HG02840 (cell line): ENCODE results near the gene CSGALNACT2.
A peak's percentile ranks its signal among the peaks of the same experiment; 100 is the strongest.

Source experiments
- ATAC-seq: cut with Tn5 transposase; IDR thresholded peaks from one replicate; pipeline ENCODE4 v1.9.1; 2021; ENCODE audit warnings: mild to moderate bottlenecking, moderate library complexity, moderate number of reproducible peaks; ENCODE audit not compliant: unreplicated experiment, low FRiP score

Gene CSGALNACT2

GRCh38 chr10:43123361-43124093, 14.7 kb upstream of the CSGALNACT2 start:
- no peak for ATAC-seq

- ATAC-seq, result no peak
Observed at GRCh38 chr10:43124094-43124521, 14.1 kb upstream of the CSGALNACT2 start.

- no peak for ATAC-seq
Observed at GRCh38 chr10:43124574-43125273, 13.5 kb upstream of the CSGALNACT2 start.

GRCh38 chr10:43125274-43125845, 12.9 kb upstream of the CSGALNACT2 start:
- no peak for ATAC-seq

GRCh38 chr10:43125881-43126731, 12.1 kb upstream of the CSGALNACT2 start:
- ATAC-seq, result no peak

- no peak for ATAC-seq
Observed at GRCh38 chr10:43126759-43127424, 11.4 kb upstream of the CSGALNACT2 start.

GRCh38 chr10:43127442-43127841, 10.8 kb upstream of the CSGALNACT2 start:
- ATAC-seq, result no peak

- ATAC-seq, result no peak
Observed at GRCh38 chr10:43128331-43128730, 9.9 kb upstream of the CSGALNACT2 start.

- ATAC-seq, result peak; percentile 53
Observed at GRCh38 chr10:43128958-43129706, 9.1 kb upstream of the CSGALNACT2 start.

GRCh38 chr10:43130770-43131171, 7.5 kb upstream of the CSGALNACT2 start:
- ATAC-seq, result no peak

GRCh38 chr10:43131256-43131655, 7.0 kb upstream of the CSGALNACT2 start:
- ATAC-seq, result no peak

GRCh38 chr10:43131906-43132305, 6.3 kb upstream of the CSGALNACT2 start:
- no peak for ATAC-seq

GRCh38 chr10:43132867-43133787, 5.1 kb upstream of the CSGALNACT2 start:
- no peak for ATAC-seq

- ATAC-seq, result no peak
Observed at GRCh38 chr10:43134126-43134905, 3.9 kb upstream of the CSGALNACT2 start.

- ATAC-seq, result no peak
Observed at GRCh38 chr10:43135064-43135463, 3.2 kb upstream of the CSGALNACT2 start.

- ATAC-seq, result no peak
Observed at GRCh38 chr10:43135656-43136055, 2.6 kb upstream of the CSGALNACT2 start.

GRCh38 chr10:43136432-43136831, 1.8 kb upstream of the CSGALNACT2 start:
- ATAC-seq, result no peak
